Measurements from ENCODE around the gene FOXL2NB. TPM values are rescaled to one million over a fixed set of nuclear protein-coding genes. Genes with fewer than 3 reads are reported as not detected.

Gene FOXL2NB
- total RNA-seq, 4 donors from 2014 or later = not detected

DNA sequence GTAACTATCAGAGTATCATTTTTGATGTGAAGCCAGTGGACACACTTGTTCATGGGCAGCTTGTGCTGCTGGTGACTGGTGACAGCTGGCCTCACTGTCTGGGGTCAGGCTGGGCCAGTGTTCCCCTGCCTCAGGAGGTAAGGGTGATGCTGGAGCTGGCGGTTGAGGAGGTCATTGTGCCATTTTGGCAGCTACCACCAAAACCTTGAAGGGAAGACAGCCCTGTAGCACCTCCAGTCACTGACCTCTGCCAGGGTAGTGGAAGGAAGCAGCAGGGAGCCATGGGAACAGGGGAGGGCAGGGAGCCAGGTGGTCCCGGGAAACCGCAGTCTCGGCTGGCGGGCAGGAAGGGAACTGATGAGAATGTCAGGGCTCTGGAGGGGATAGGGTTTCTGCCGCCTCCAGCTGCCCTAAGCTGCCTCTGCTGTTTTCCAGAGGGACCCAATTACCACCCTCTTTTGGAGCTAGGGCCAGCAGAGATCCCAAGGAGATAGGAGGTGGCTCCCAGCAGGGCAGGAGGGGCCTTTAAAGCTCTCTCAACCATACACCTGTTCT is 24.8 kb downstream of the FOXL2NB start:
- Histone ChIP-seq H3K9me3 (no peaks in the 10 kb centered on the region), H3K4me1 (no peaks in the 10 kb centered on the region), H3K4me3 (no peak overlapping the region), H3K27ac (no peak overlapping the region), H3K36me3 (no peaks in the 10 kb centered on the region), H3K27me3 (peaks cover 9% of the 10 kb centered on the region)
- DNase-seq = no peak
- 60 to 82% methylated on average over 2 to 6 of the region's 6 CpGs for WGBS, 2 donors (ENCODE audit: low coverage in 1 of 2)
- intact Hi-C loops (cut with DNase I; ENCODE audit: low total_unique reads) = no loop called here
- TF ChIP-seq POLR2AphosphoS5 (IDR thresholded peaks at IDR 0.05) = no peak
- no peak for TF ChIP-seq EP300 (IDR thresholded peaks at IDR 0.05; ENCODE audit: low read depth)
- TF ChIP-seq, protein P1, sequence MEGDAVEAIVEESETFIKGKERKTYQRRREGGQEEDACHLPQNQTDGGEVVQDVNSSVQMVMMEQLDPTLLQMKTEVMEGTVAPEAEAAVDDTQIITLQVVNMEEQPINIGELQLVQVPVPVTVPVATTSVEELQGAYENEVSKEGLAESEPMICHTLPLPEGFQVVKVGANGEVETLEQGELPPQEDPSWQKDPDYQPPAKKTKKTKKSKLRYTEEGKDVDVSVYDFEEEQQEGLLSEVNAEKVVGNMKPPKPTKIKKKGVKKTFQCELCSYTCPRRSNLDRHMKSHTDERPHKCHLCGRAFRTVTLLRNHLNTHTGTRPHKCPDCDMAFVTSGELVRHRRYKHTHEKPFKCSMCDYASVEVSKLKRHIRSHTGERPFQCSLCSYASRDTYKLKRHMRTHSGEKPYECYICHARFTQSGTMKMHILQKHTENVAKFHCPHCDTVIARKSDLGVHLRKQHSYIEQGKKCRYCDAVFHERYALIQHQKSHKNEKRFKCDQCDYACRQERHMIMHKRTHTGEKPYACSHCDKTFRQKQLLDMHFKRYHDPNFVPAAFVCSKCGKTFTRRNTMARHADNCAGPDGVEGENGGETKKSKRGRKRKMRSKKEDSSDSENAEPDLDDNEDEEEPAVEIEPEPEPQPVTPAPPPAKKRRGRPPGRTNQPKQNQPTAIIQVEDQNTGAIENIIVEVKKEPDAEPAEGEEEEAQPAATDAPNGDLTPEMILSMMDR (IDR thresholded peaks at IDR 0.05) = no peak
- TF ChIP-seq POLR2A (IDR thresholded peaks at IDR 0.05) = no peak
- in situ Hi-C loops (cut with MboI; ENCODE audit: low pct_ligation_motif_present in 1 of 4, low pct_unique_long_range_greater_than_20kb in 1 of 4, low sequenced_read_pairs in 3 of 4) = no loop called here

DNA sequence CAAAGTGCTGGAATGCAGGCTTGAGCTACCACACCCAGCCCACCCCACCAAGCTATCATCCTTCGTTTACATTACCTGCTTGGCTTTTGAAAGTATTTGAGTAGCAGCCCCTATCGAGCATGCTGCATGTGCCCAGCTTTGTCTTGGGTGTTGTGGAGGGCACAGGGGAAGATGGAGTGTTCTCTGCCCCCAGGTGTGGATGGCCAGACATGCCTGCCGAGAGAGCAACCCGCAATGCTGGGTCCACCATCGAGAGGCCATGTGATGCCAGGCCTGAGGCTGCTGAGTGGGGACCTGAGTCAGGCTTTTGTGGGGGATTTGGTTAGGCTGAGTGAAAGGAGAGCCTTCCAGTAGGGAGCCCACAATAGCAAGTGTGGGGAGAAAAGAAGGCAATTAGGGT is 25.9 kb downstream of the FOXL2NB start:
- Histone ChIP-seq H3K36me3 (no peaks in the 10 kb centered on the region), H3K27me3 (peaks cover 9% of the 10 kb centered on the region), H3K9me3 (no peaks in the 10 kb centered on the region), H3K4me3 (no peak overlapping the region), H3K4me1 (no peaks in the 10 kb centered on the region), H3K27ac (no peak overlapping the region)
- intact Hi-C loops (cut with DNase I; ENCODE audit: low total_unique reads) = no loop called here
- in situ Hi-C loops (cut with MboI; ENCODE audit: low pct_ligation_motif_present in 1 of 4, low pct_unique_long_range_greater_than_20kb in 1 of 4, low sequenced_read_pairs in 3 of 4) = no loop called here
- WGBS, 2 donors (ENCODE audit: low coverage in 1 of 2) = 96% methylated on average over 5 of the region's 5 CpGs; no CpG with 5 or more reads in 1 of the 2 donors
- DNase-seq = no peak
- TF ChIP-seq EP300 (IDR thresholded peaks at IDR 0.05; ENCODE audit: low read depth) = no peak
- TF ChIP-seq, protein P1 (IDR thresholded peaks at IDR 0.05) = no peak
- TF ChIP-seq POLR2AphosphoS5 (IDR thresholded peaks at IDR 0.05) = no peak
- no peak for TF ChIP-seq POLR2A (IDR thresholded peaks at IDR 0.05)

DNA sequence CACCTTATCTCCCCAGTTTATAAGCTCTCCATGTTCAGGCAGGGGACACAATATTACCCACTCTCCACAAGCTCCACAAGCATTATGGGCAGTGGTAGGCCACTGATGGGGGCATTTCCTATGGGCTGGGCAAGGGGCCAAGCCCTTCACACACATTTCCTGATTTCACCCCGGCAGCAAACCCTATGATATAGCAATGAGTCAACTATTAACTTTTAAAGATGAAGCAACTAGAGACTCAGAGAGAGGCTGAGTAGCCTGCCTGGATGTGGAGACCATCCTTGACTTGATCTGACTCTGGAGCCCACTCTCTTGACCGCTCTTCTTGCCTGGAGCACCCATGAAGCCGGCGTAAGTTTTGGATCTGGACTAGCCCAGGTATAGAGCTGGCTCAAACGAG is 27.4 kb downstream of the FOXL2NB start:
- Histone ChIP-seq H3K27me3 (peaks cover 5% of the 10 kb centered on the region), H3K9me3 (no peaks in the 10 kb centered on the region), H3K4me3 (no peak overlapping the region), H3K27ac (no peak overlapping the region), H3K36me3 (no peaks in the 10 kb centered on the region), H3K4me1 (no peaks in the 10 kb centered on the region)
- intact Hi-C loops (cut with DNase I; ENCODE audit: low total_unique reads) = no loop called here
- DNase-seq = no peak
- in situ Hi-C loops (cut with MboI; ENCODE audit: low pct_ligation_motif_present in 1 of 4, low pct_unique_long_range_greater_than_20kb in 1 of 4, low sequenced_read_pairs in 3 of 4) = no loop called here
- TF ChIP-seq EP300 (IDR thresholded peaks at IDR 0.05; ENCODE audit: low read depth) = no peak
- TF ChIP-seq, protein P1 (IDR thresholded peaks at IDR 0.05) = no peak
- TF ChIP-seq POLR2A (IDR thresholded peaks at IDR 0.05) = no peak
- no peak for TF ChIP-seq POLR2AphosphoS5 (IDR thresholded peaks at IDR 0.05)
- 77% methylated on average over 5 of the region's 5 CpGs; no CpG with 5 or more reads in 1 of the 2 donors for WGBS, 2 donors (ENCODE audit: low coverage in 1 of 2)

DNA sequence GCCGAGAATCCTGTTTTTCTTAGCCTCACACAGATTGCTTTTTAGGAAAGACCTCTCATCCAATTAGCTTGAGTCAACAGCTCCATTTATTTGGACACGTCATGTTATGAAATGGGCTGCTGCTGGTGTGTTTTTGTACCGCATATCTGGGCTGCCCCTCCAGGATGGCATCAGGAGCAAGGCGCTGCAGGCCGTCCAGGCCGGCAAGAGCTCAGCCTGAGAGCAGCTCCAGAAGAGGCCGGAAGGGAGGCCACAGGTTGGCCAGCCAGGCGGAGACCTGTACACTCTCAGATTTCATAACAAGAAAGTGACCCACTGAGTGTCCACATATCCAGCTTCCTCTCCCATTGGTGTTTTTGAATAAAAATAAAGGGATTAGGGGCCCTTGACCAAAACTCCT is 28.3 kb downstream of the FOXL2NB start:
- in situ Hi-C loops (cut with MboI; ENCODE audit: low pct_ligation_motif_present in 1 of 4, low pct_unique_long_range_greater_than_20kb in 1 of 4, low sequenced_read_pairs in 3 of 4) (no loop called here), intact Hi-C loops (cut with DNase I; ENCODE audit: low total_unique reads) (no loop called here)
- no peak overlapping the region for H3K27ac ChIP-seq
- H3K36me3 ChIP-seq = no peaks in the 10 kb centered on the region
- 93% methylated on average over 8 of the region's 8 CpGs; no CpG with 5 or more reads in 1 of the 2 donors for WGBS, 2 donors (ENCODE audit: low coverage in 1 of 2)
- H3K27me3 ChIP-seq = no peaks in the 10 kb centered on the region
- H3K9me3 ChIP-seq = no peaks in the 10 kb centered on the region
- no peaks in the 10 kb centered on the region for H3K4me1 ChIP-seq
- DNase-seq = no peak
- TF ChIP-seq POLR2AphosphoS5 (IDR thresholded peaks at IDR 0.05) = no peak
- TF ChIP-seq, protein P1 (IDR thresholded peaks at IDR 0.05) = no peak
- TF ChIP-seq EP300 (IDR thresholded peaks at IDR 0.05; ENCODE audit: low read depth) = no peak
- TF ChIP-seq POLR2A (IDR thresholded peaks at IDR 0.05) = no peak
- H3K4me3 ChIP-seq = no peak overlapping the region

All from transverse colon (tissue), 4 donors.